Gastroesophageal sphincter (tissue), 3 donors: Measurements from ENCODE around the gene BDH1.

Source experiments
- EP300 ChIP-seq: sonication (generic); formaldehyde crosslinking; IDR thresholded peaks from one replicate; pipeline ENCODE4 v1.6.1; 2017; ENCODE audit warnings: antibody characterized with exemption, mild to moderate bottlenecking
- POLR2A ChIP-seq, 2 donors: fragments of 450-650 bp; IDR thresholded peaks; one replicate each; pipeline ENCODE4 v1.6.1; 2017; ENCODE audit warnings: antibody characterized with exemption in 2 of 2, mild to moderate bottlenecking in 2 of 2, moderate library complexity in 1 of 2
- POLR2AphosphoS5 ChIP-seq: sonication (generic); formaldehyde crosslinking; IDR thresholded peaks from one replicate; pipeline ENCODE4 v1.6.1; 2017; ENCODE audit warnings: antibody characterized with exemption
- TF ChIP-seq, protein P1 (sequence below), 4 experiments: fragments of 200-600 bp in 2 of 4; fragments of 450-650 bp in 2 of 4; sonication (generic) in 1 of 4; IDR thresholded peaks; one replicate each; pipeline ENCODE4 v1.5.1; 2017 to 2019; ENCODE audit warnings: antibody characterized with exemption in 4 of 4, mild to moderate bottlenecking in 2 of 4, moderate library complexity in 2 of 4

DNA sequence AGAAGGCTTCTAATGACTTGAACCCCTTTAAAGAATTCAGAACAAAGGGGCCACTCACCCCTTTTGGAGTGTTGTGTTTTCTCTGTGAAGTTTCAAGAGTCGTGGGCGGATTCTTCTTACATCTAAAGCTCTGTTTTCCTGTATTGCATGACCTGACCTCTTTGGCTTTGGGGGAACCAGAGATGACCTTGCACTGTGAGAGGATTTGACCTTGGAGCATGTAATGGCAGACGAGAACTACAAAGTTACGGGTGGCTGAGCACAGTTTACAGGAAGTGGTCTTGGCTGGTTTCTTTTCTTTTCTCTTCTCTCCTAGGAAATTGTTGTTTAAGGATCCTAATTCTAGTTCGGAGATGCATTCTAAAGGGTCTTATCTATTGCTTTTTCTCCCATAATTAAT lies 6.2 kb upstream of the BDH1 start:
- no peak for TF ChIP-seq POLR2A (IDR thresholded peaks at IDR 0.05)
- TF ChIP-seq, protein P1, sequence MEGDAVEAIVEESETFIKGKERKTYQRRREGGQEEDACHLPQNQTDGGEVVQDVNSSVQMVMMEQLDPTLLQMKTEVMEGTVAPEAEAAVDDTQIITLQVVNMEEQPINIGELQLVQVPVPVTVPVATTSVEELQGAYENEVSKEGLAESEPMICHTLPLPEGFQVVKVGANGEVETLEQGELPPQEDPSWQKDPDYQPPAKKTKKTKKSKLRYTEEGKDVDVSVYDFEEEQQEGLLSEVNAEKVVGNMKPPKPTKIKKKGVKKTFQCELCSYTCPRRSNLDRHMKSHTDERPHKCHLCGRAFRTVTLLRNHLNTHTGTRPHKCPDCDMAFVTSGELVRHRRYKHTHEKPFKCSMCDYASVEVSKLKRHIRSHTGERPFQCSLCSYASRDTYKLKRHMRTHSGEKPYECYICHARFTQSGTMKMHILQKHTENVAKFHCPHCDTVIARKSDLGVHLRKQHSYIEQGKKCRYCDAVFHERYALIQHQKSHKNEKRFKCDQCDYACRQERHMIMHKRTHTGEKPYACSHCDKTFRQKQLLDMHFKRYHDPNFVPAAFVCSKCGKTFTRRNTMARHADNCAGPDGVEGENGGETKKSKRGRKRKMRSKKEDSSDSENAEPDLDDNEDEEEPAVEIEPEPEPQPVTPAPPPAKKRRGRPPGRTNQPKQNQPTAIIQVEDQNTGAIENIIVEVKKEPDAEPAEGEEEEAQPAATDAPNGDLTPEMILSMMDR (IDR thresholded peaks at IDR 0.05) = no peak
- TF ChIP-seq EP300 = no peak
- TF ChIP-seq POLR2AphosphoS5 = no peak
